Brain microvascular endothelial cell (primary cell): ENCODE measurements around the gene VEZF1.

Experiments used
- DNase-seq: peaks from one replicate; pipeline ENCODE4 v3.0.0-alpha.2; 2020
- H3K27ac ChIP-seq: fragments of 250-450 bp; sonication (Bioruptor Pico); 2 replicates; pipeline ENCODE4 v1.5.1; 2020; ENCODE audit warnings: mild to moderate bottlenecking, moderate library complexity
- H3K27me3 ChIP-seq: fragments of 250-450 bp; sonication (Bioruptor Pico); replicated peaks from 2 replicates; pipeline ENCODE4 v1.5.1; 2020; ENCODE audit warnings: mild to moderate bottlenecking
- H3K36me3 ChIP-seq: fragments of 250-450 bp; sonication (Bioruptor Pico); replicated peaks from 2 replicates; pipeline ENCODE4 v1.5.1; 2020; ENCODE audit warnings: mild to moderate bottlenecking
- H3K4me3 ChIP-seq: 2 replicates; pipeline ENCODE4 v1.5.1; 2011; ENCODE audit warnings: low read depth, mild to moderate bottlenecking, control low read depth, low read length, moderate library complexity
- CTCF ChIP-seq: IDR thresholded peaks from 2 replicates; pipeline ENCODE4 v1.5.1; 2011; ENCODE audit warnings: low read depth, mild to moderate bottlenecking, moderate library complexity, low read length, control low read depth, inconsistent platforms; ENCODE audit errors: missing control alignments
- in situ Hi-C: cut with HindIII; loops from 2 replicates; pipeline ENCODE4 v1.10.0; 2017; ENCODE audit warnings: low sequenced_read_pairs, low pct_ligation_motif_present

Gene VEZF1

GRCh38 chr17:57937492-57937891, 50.6 kb downstream of the VEZF1 start:
- TF ChIP-seq CTCF: no peak
- Histone ChIP-seq H3K27ac (no peak overlapping the region), H3K27me3 (no peaks in the 10 kb centered on the region), H3K36me3 (no peaks in the 10 kb centered on the region), H3K4me3 (no peak overlapping the region)
- in situ Hi-C loops: no loop called here
- no peak for DNase-seq

- TF ChIP-seq CTCF: no peak
- Histone ChIP-seq H3K4me3 (no peak overlapping the region), H3K27ac (peak overlapping the region; percentile 59), H3K36me3 (no peaks in the 10 kb centered on the region), H3K27me3 (no peaks in the 10 kb centered on the region)
- in situ Hi-C loops: no loop called here
- no peak for DNase-seq
Measured at GRCh38 chr17:57935833-57936807, 51.9 kb downstream of the VEZF1 start.

- H3K27ac ChIP-seq: no peak overlapping the region
- DNase-seq: no peak
- TF ChIP-seq CTCF: no peak
- H3K27me3 ChIP-seq: no peaks in the 10 kb centered on the region
- no peak overlapping the region for H3K4me3 ChIP-seq
- in situ Hi-C loops: no loop called here
- H3K36me3 ChIP-seq: no peaks in the 10 kb centered on the region
Measured at GRCh38 chr17:57931488-57932137, 56.4 kb downstream of the VEZF1 start.

GRCh38 chr17:57930239-57930638, 57.8 kb downstream of the VEZF1 start:
- TF ChIP-seq CTCF: no peak
- Histone ChIP-seq H3K27me3 (no peaks in the 10 kb centered on the region), H3K36me3 (no peaks in the 10 kb centered on the region), H3K27ac (no peak overlapping the region), H3K4me3 (no peak overlapping the region)
- no peak for DNase-seq
- in situ Hi-C loops: no loop called here

- Histone ChIP-seq H3K4me3 (no peak overlapping the region), H3K27me3 (no peaks in the 10 kb centered on the region), H3K27ac (no peak overlapping the region), H3K36me3 (no peaks in the 10 kb centered on the region)
- in situ Hi-C loops: no loop called here
- TF ChIP-seq CTCF: no peak
- DNase-seq: no peak
Measured at GRCh38 chr17:57929386-57929785, 58.7 kb downstream of the VEZF1 start.
